GM21528 (cell line): ENCODE results near the gene PLIN1.
"Not testable (repeated sequence)": the region's sequence is repeated elsewhere in the genome, so short reads cannot be mapped to it uniquely, and the experiment has no call there.

ENCODE experiments used
- ATAC-seq: cut with Tn5 transposase; IDR thresholded peaks from one replicate; pipeline ENCODE4 v1.9.1; 2021; ENCODE audit warnings: mild to moderate bottlenecking, moderate library complexity; ENCODE audit not compliant: unreplicated experiment, low FRiP score

The PLIN1 gene

GRCh38 chr15:89679212-89679611, at the start of gene PLIN1:
Gene PLIN1 (minus strand): TSS chr15:89679367. CDS start chr15:89677489, 1,878 bp downstream.
- no peak for ATAC-seq

- ATAC-seq, result no peak
Observed at GRCh38 chr15:89728254-89728653, 49.1 kb upstream of the PLIN1 start.

GRCh38 chr15:89725064-89725463, 45.9 kb upstream of the PLIN1 start:
- no peak for ATAC-seq

GRCh38 chr15:89724621-89725020, 45.5 kb upstream of the PLIN1 start:
- ATAC-seq, result no peak

GRCh38 chr15:89723031-89723430, 43.9 kb upstream of the PLIN1 start:
- ATAC-seq, result no peak

- ATAC-seq, result no peak
Observed at GRCh38 chr15:89714775-89715174, 35.6 kb upstream of the PLIN1 start.

- ATAC-seq, result no peak
Observed at GRCh38 chr15:89707577-89707976, 28.4 kb upstream of the PLIN1 start.

GRCh38 chr15:89704411-89704810, 25.2 kb upstream of the PLIN1 start:
- no peak for ATAC-seq

GRCh38 chr15:89695198-89695597, 16.0 kb upstream of the PLIN1 start:
- no peak for ATAC-seq

GRCh38 chr15:89693696-89694095, 14.5 kb upstream of the PLIN1 start:
- no peak for ATAC-seq

GRCh38 chr15:89693091-89693490, 13.9 kb upstream of the PLIN1 start:
- ATAC-seq, result no peak

- peak; percentile 89 for ATAC-seq
Observed at GRCh38 chr15:89690276-89691218, 11.4 kb upstream of the PLIN1 start, which contains the start of the genes PEX11A and WDR93. Gene PEX11A (minus strand): TSS chr15:89690754. CDS start chr15:89690632, 122 bp downstream. Gene WDR93 (plus strand): TSS chr15:89690811. CDS start chr15:89701747, 10,936 bp downstream.

GRCh38 chr15:89689930-89690275, 10.7 kb upstream of the PLIN1 start:
- not testable (repeated sequence) for ATAC-seq

- no peak for ATAC-seq
Observed at GRCh38 chr15:89686522-89686921, 7.4 kb upstream of the PLIN1 start.

GRCh38 chr15:89685995-89686394, 6.8 kb upstream of the PLIN1 start:
- ATAC-seq, result no peak

- no peak for ATAC-seq
Observed at GRCh38 chr15:89681146-89681545, 2.0 kb upstream of the PLIN1 start.

GRCh38 chr15:89680282-89680873, 1.2 kb upstream of the PLIN1 start:
- no peak for ATAC-seq

GRCh38 chr15:89677381-89677780, 1.8 kb downstream of the PLIN1 start:
- no peak for ATAC-seq

- ATAC-seq, result no peak
Observed at GRCh38 chr15:89675606-89676005, 3.6 kb downstream of the PLIN1 start.

- ATAC-seq, result no peak
Observed at GRCh38 chr15:89674526-89674925, 4.6 kb downstream of the PLIN1 start.

GRCh38 chr15:89673165-89673512, 6.0 kb downstream of the PLIN1 start:
- ATAC-seq, result no peak
